Breast epithelium (tissue), 4 donors: Measurements from ENCODE around the gene ULK1. TPM values are rescaled to one million over a fixed set of nuclear protein-coding genes. Genes with fewer than 3 reads are reported as not detected.

Source experiments
- DNase-seq, 2 donors: peaks; one replicate each; pipeline ENCODE4 v3.0.0-alpha.2; 2019; ENCODE audit warnings: low spot score in 2 of 2
- H3K27ac ChIP-seq, 2 donors: fragments of 200-600 bp; sonication (generic) in 1 of 2; one replicate each; pipeline ENCODE4 v1.5.1; 2016 to 2019; ENCODE audit warnings: mild to moderate bottlenecking in 1 of 2
- H3K27me3 ChIP-seq, 2 donors: fragments of 200-600 bp; sonication (generic) in 1 of 2; one replicate each; pipeline versions ENCODE4 v1.5.1 to v1.6.0; 2017 to 2019; ENCODE audit warnings: control low read depth in 1 of 2, mild to moderate bottlenecking in 1 of 2
- H3K36me3 ChIP-seq: fragments of 200-600 bp; one replicate; pipeline ENCODE4 v1.5.1; 2019
- H3K4me1 ChIP-seq, 2 donors: fragments of 200-600 bp; sonication (generic); one replicate each; pipeline ENCODE4 v1.5.1; 2016 to 2019; ENCODE audit warnings: control low read depth in 1 of 2
- H3K4me3 ChIP-seq, 3 donors: fragments of 200-600 bp; sonication (generic); 1 replicate in 2 of 3; 2 replicates in 1 of 3; pipeline ENCODE4 v1.5.1; 2016 to 2019; ENCODE audit warnings: mild to moderate bottlenecking in 3 of 3, moderate library complexity in 2 of 3
- H3K9me3 ChIP-seq, 2 donors: fragments of 200-600 bp; sonication (generic) in 1 of 2; one replicate each; pipeline ENCODE4 v1.5.1; 2016 to 2019; ENCODE audit warnings: control low read depth in 1 of 2
- POLR2A ChIP-seq: fragments of 450-650 bp; IDR thresholded peaks from one replicate; pipeline ENCODE4 v1.6.1; 2016; ENCODE audit warnings: antibody characterized with exemption, mild to moderate bottlenecking, moderate library complexity
- POLR2AphosphoS5 ChIP-seq, 3 donors: sonication (generic); formaldehyde crosslinking; IDR thresholded peaks; one replicate each; pipeline ENCODE4 v1.6.1; 2017; ENCODE audit warnings: antibody characterized with exemption in 3 of 3
- intact Hi-C: fragments of 100-400 bp; cut with DNase I; formaldehyde crosslinking; loops from one replicate; pipeline ENCODE4 v1.15.1; 2023; ENCODE audit warnings: low total_unique reads
- total RNA-seq, 3 donors: library from RNA; depleted of rRNA; stranded (reverse); fragments of >200 nt; gene quantifications; one replicate each; pipeline ENCODE4 v1.1.0, GENCODE V29; 2016
- TF ChIP-seq, protein P1 (sequence below), 3 donors: fragments of 450-650 bp; IDR thresholded peaks; one replicate each; pipeline ENCODE4 v1.5.1; 2016 to 2017; ENCODE audit warnings: antibody characterized with exemption in 3 of 3, mild to moderate bottlenecking in 3 of 3, moderate library complexity in 3 of 3

ULK1 gene
- total RNA-seq, 3 donors from 2014 or later = 14.8 to 18.6 (median 17.0) TPM

DNA sequence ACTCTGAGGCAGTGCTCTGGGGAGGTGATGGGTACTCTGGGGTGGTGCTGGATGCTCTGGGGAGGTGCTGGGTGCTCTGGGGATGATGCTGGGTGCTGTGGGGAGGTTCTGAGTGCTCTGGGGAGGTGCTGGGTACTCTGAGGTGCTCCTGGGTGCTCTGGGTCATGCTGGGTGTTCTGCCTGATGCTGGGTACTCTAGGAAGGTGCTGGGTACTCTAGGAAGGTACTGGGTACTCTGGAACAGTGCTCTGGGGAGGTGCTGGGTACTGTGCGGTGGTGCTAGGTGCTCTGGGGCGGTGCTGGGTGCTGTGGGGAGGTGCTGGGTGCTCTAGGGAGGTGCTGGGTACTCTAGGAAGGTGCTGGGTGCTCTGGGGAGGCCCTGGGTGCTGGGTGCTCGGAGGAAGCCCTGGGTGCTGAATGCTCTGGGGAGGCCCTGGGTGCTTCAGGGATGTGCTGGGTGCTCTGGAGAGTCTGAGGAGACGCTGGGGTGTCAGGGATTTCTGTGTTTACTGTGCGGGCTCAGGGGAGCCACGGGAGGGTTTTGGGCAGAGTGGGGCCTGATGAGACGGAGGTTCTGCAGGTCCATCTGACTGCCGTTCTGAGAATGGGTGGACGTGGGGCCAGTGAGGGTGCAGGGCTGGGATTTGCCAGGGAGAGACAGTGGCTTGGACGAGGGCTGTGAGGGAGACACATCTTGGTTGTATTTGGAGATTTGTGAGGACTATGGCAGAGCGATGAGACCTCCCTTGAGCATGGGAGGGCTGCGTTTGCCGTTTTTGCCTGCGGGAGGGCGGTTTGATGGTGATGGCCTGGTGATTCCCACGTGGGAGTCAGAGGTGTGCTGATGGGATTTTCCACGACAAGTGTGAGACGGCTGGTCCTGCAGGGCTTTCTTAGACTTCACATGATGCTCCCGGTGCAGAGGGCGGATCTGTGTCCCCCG lies 36.2 kb upstream of the ULK1 start:
- H3K27ac ChIP-seq = no peak overlapping the region
- TF ChIP-seq, protein P1, sequence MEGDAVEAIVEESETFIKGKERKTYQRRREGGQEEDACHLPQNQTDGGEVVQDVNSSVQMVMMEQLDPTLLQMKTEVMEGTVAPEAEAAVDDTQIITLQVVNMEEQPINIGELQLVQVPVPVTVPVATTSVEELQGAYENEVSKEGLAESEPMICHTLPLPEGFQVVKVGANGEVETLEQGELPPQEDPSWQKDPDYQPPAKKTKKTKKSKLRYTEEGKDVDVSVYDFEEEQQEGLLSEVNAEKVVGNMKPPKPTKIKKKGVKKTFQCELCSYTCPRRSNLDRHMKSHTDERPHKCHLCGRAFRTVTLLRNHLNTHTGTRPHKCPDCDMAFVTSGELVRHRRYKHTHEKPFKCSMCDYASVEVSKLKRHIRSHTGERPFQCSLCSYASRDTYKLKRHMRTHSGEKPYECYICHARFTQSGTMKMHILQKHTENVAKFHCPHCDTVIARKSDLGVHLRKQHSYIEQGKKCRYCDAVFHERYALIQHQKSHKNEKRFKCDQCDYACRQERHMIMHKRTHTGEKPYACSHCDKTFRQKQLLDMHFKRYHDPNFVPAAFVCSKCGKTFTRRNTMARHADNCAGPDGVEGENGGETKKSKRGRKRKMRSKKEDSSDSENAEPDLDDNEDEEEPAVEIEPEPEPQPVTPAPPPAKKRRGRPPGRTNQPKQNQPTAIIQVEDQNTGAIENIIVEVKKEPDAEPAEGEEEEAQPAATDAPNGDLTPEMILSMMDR (IDR thresholded peaks at IDR 0.05) = no peak
- TF ChIP-seq POLR2AphosphoS5 (IDR thresholded peaks at IDR 0.05) (no peak), POLR2A (no peak)
- no peaks in the 10 kb centered on the region for H3K36me3 ChIP-seq
- H3K9me3 ChIP-seq = no peaks in the 10 kb centered on the region
- no peak for DNase-seq
- intact Hi-C loops = loop anchor here (10.0 kb wide), 1 partner anchor 147 kb away; no protein-coding TSS in a partner anchor
- peaks cover 0 to 16% of the 10 kb centered on the region in 2 donors for H3K27me3 ChIP-seq
- H3K4me1 ChIP-seq = no peaks in the 10 kb centered on the region
- H3K4me3 ChIP-seq = no peak overlapping the region

DNA sequence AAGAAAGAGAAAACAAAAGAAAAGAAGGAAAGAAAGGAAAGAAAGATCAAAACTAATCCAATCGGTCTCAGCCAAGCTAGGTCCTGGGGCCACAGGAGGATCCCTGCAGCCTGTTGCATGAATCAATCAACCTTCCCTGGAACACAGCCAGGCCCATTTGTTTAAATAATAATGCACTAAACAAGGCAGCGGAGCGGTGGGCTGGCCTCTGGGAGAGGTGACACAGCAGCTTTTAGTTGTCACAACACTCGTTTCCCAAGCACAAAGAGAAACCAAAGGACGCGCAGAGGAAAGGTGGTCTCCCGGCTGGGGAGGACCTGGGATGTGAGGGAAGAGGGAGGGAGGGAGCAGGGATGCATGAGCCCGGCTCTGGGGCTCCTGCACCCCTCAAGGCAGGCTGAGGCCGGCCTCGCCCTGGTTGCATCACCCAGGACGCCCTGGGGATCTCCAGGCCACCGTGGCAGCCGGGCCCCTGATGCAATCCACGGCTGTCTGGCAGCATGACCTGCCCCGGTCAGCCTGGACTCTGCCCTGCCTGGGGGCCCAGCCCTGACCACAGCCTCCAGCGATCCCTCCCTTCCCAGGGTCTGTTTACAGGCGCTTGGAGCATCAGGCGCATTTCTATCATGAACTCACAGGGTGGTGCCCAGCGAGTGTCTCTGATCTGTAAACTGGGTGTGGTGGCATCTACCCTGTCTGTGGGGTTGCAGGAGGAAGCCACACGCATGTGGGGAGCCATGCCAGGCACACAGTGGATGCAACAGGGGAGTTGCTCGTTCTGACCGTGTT lies 33.8 kb upstream of the ULK1 start:
- peak overlapping the region in 1 of 2 donors; percentile 19 for H3K27ac ChIP-seq
- H3K36me3 ChIP-seq = no peaks in the 10 kb centered on the region
- H3K4me1 ChIP-seq = no peaks in the 10 kb centered on the region
- TF ChIP-seq POLR2AphosphoS5 (IDR thresholded peaks at IDR 0.05) (no peak), POLR2A (no peak)
- TF ChIP-seq, protein P1 (IDR thresholded peaks at IDR 0.05) = no peak
- intact Hi-C loops = no loop called here
- no peaks in the 10 kb centered on the region for H3K9me3 ChIP-seq
- H3K4me3 ChIP-seq = peak overlapping the region in 1 of 3 donors; percentile 31
- DNase-seq = no peak
- H3K27me3 ChIP-seq = peaks cover 0 to 5% of the 10 kb centered on the region in 2 donors

DNA sequence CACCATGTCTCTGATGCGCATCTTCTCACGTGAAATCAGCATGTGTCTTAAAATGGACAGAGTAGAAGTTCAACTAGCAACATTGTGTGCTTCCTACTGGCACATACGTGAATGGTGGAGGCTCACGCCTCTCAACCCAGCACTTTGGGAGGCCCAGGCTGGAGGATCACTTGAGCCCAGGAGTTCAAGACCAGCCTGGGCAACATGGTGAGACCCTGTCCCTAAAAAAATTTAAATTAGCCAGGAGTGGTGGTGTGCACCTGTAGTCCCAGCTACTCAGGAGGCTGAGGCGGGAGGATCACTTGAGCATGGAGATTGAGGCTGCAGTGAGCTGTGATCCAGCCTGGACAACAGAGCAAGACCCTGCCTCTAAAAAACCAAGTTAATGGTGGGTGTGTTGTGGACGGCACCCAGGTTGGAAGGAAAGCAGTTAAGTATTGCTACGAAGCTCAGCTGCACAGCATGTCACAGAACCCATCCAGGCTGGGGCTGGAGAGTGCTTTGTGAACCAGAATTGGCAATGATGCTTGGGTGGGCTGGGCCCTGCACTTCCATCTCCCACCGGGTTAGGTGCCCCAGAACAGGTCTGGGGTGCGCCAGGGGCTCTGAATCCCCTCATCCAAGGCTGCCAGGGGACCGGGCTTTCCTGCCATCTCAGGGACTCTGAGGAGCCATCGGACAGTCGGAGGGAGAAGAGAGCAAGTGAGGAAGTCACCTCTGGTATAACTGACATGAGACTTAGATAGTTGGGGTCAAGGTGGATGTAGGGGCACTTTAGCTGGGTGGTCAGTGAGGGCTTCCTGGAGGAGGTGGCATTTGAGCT lies 33.0 kb upstream of the ULK1 start:
- H3K9me3 ChIP-seq = no peaks in the 10 kb centered on the region
- no peak overlapping the region for H3K4me3 ChIP-seq
- no peak overlapping the region for H3K27ac ChIP-seq
- intact Hi-C loops = no loop called here
- TF ChIP-seq, protein P1 (IDR thresholded peaks at IDR 0.05) = no peak
- no peak for TF ChIP-seq POLR2A
- no peak for TF ChIP-seq POLR2AphosphoS5 (IDR thresholded peaks at IDR 0.05)
- H3K4me1 ChIP-seq = no peaks in the 10 kb centered on the region
- H3K36me3 ChIP-seq = no peaks in the 10 kb centered on the region
- DNase-seq = no peak
- no peaks in the 10 kb centered on the region for H3K27me3 ChIP-seq

DNA sequence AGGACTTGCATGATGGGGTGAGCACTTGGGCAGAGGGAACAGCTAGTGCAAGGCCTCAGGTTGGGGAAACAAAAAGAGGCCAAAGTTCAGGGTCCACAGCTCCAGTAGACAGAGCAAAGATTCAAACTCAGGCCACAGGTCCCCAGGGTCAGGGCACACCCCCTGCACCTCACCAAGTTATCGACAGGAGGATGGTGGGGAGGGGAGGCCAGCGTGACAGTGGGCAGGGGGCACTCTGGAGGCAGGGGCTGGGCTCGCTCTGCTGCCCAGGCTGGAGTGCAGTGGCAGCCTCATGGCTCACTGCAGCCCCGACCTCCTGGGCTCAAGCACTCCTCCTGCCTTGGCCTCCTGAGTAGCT lies 32.4 kb upstream of the ULK1 start:
- no peak for TF ChIP-seq POLR2A
- no peaks in the 10 kb centered on the region for H3K4me1 ChIP-seq
- H3K27me3 ChIP-seq = no peaks in the 10 kb centered on the region
- H3K36me3 ChIP-seq = no peaks in the 10 kb centered on the region
- H3K9me3 ChIP-seq = no peaks in the 10 kb centered on the region
- no peak overlapping the region for H3K27ac ChIP-seq
- H3K4me3 ChIP-seq = no peak overlapping the region
- DNase-seq = no peak
- intact Hi-C loops = no loop called here

DNA sequence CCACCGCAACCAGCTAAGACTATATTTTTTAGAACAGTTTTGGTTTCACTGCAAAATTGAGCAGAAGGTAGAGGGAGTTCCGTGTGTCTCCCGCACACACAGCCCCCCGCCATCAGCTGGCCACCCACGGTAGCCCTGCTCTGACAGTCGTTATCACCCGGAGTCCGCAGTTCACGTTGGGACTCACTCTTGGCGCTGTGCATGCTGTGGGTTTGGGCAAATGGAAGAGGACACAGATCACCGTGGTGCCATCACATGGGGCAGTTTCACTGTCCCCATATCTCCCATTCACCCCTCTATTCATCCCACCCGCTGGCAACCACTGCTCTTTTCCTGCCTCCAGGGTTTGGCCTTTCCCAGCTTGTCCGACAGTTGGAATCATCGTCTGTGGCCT lies 31.8 kb upstream of the ULK1 start:
- Histone ChIP-seq H3K9me3 (no peaks in the 10 kb centered on the region), H3K36me3 (no peaks in the 10 kb centered on the region), H3K4me1 (no peaks in the 10 kb centered on the region), H3K4me3 (no peak overlapping the region), H3K27ac (no peak overlapping the region), H3K27me3 (no peaks in the 10 kb centered on the region)
- DNase-seq = no peak
- TF ChIP-seq, protein P1 (IDR thresholded peaks at IDR 0.05) = no peak
- TF ChIP-seq POLR2A = no peak
- TF ChIP-seq POLR2AphosphoS5 (IDR thresholded peaks at IDR 0.05) = no peak
- intact Hi-C loops = no loop called here
